Caki2 (cell line): Measurements from ENCODE around the gene PHACTR4. TPM values are rescaled to one million over a fixed set of nuclear protein-coding genes. Genes with fewer than 3 reads are reported as not detected.
"Not testable (repeated sequence)": the region's sequence is repeated elsewhere in the genome, so short reads cannot be mapped to it uniquely, and the experiment has no call there.

Experiments
- DNase-seq: peaks from one replicate; pipeline ENCODE4 v3.0.0-alpha.2; 2015; ENCODE audit warnings: low read depth
- in situ Hi-C: cut with HindIII; loops from 2 replicates; pipeline ENCODE4 v1.10.0; 2016; ENCODE audit warnings: low sequenced_read_pairs, low pct_unique_long_range_greater_than_20kb, mixed read lengths
- total RNA-seq: library from RNA; depleted of rRNA; stranded (reverse); fragments of >200 nt; shearing (Covaris generic); gene quantifications from 2 replicates; pipeline ENCODE4 v1.2.3, GENCODE V29; 2014; ENCODE audit warnings: low replicate concordance

The PHACTR4 gene
- total RNA-seq, 1 experiment from 2014 or later, result 4.2 TPM

GRCh38 chr1:28365864-28366263 lies 3.7 kb upstream of the PHACTR4 start:
- no peak for DNase-seq
- in situ Hi-C loops, result no loop called here

- in situ Hi-C loops, DNase-seq: not testable (repeated sequence)
Measured at GRCh38 chr1:28368608-28369007, 932 bp upstream of the PHACTR4 start.

- in situ Hi-C loops, result no loop called here
- no peak for DNase-seq
Measured at GRCh38 chr1:28370239-28371009, 884 bp downstream of the PHACTR4 start.

- in situ Hi-C loops, result no loop called here
- DNase-seq, result no peak
Measured at GRCh38 chr1:28371010-28371377, 1.5 kb downstream of the PHACTR4 start.

- in situ Hi-C loops, result not testable (repeated sequence)
Measured at GRCh38 chr1:28373450-28373849, 3.9 kb downstream of the PHACTR4 start.

GRCh38 chr1:28374297-28374696 lies 4.8 kb downstream of the PHACTR4 start:
- in situ Hi-C loops, result no loop called here
- no peak for DNase-seq

More at GRCh38 chr1:28373450-28373849, 3.9 kb downstream of the PHACTR4 start:
- DNase-seq, result not testable (repeated sequence)

GRCh38 chr1:28375598-28375997 lies 6.1 kb downstream of the PHACTR4 start:
- in situ Hi-C loops, DNase-seq: not testable (repeated sequence)

- DNase-seq, in situ Hi-C loops: not testable (repeated sequence)
Measured at GRCh38 chr1:28376195-28376594, 6.7 kb downstream of the PHACTR4 start.

- in situ Hi-C loops, result no loop called here
Measured at GRCh38 chr1:28378906-28379305, 9.4 kb downstream of the PHACTR4 start.

GRCh38 chr1:28380394-28380793 lies 10.9 kb downstream of the PHACTR4 start:
- in situ Hi-C loops, result no loop called here
- DNase-seq, result no peak

More at GRCh38 chr1:28378906-28379305, 9.4 kb downstream of the PHACTR4 start:
- no peak for DNase-seq

- in situ Hi-C loops, DNase-seq: not testable (repeated sequence)
Measured at GRCh38 chr1:28383785-28384184, 14.2 kb downstream of the PHACTR4 start.

GRCh38 chr1:28392027-28392652 lies 22.6 kb downstream of the PHACTR4 start:
- in situ Hi-C loops, result no loop called here
- DNase-seq, result peak; percentile 66

GRCh38 chr1:28394136-28394535 lies 24.6 kb downstream of the PHACTR4 start:
- in situ Hi-C loops, result no loop called here
- no peak for DNase-seq

- in situ Hi-C loops, result no loop called here
- peak; percentile 72 for DNase-seq
Measured at GRCh38 chr1:28395181-28395580, 25.6 kb downstream of the PHACTR4 start.

GRCh38 chr1:28401760-28402159 lies 32.2 kb downstream of the PHACTR4 start:
- no peak for DNase-seq
- in situ Hi-C loops, result no loop called here

GRCh38 chr1:28409090-28409489 lies 39.5 kb downstream of the PHACTR4 start:
- in situ Hi-C loops, result no loop called here
- no peak for DNase-seq

- in situ Hi-C loops, result loop anchor here (10.0 kb wide), 1 partner anchor 157 kb away; the partner anchor contains the start of gene SESN2
- no peak for DNase-seq
Measured at GRCh38 chr1:28411656-28412055, 42.1 kb downstream of the PHACTR4 start.

- in situ Hi-C loops, result loop anchor here (10.0 kb wide), 1 partner anchor 158 kb away; the partner anchor contains the start of gene SESN2
- no peak for DNase-seq
Measured at GRCh38 chr1:28412731-28413130, 43.2 kb downstream of the PHACTR4 start.

- in situ Hi-C loops, result loop anchor here (10.0 kb wide), 1 partner anchor 162 kb away; the partner anchor contains the start of gene SESN2
- DNase-seq, result no peak
Measured at GRCh38 chr1:28416509-28417194, 47.1 kb downstream of the PHACTR4 start.
